Activated CD4-positive, alpha-beta T cell treated with anti-CD3 and anti-CD28 coated beads, Interleukin-2, amount 10 ng/mL, durations not matched to agents 24 days and 14 days (primary cell): ENCODE data around the gene DPYD. TPM values are rescaled to one million over a fixed set of nuclear protein-coding genes. Genes with fewer than 3 reads are reported as not detected.

Source experiments
- DNase-seq: peaks from one replicate; pipeline ENCODE4 v3.0.0; 2022
- H3K27ac Mint-ChIP-seq: one replicate; pipeline ENCODE4 v1.8.0; 2022; ENCODE audit warnings: mild to moderate bottlenecking, mixed read lengths
- H3K27me3 Mint-ChIP-seq: one replicate; pipeline ENCODE4 v1.8.0; 2022; ENCODE audit warnings: mixed read lengths
- H3K36me3 Mint-ChIP-seq: one replicate; pipeline ENCODE4 v1.8.0; 2022; ENCODE audit warnings: low read depth, mild to moderate bottlenecking, mixed read lengths
- H3K4me1 Mint-ChIP-seq: one replicate; pipeline ENCODE4 v1.8.0; 2021; ENCODE audit warnings: mixed read lengths
- H3K4me3 Mint-ChIP-seq: one replicate; pipeline ENCODE4 v1.8.0; 2022; ENCODE audit warnings: mild to moderate bottlenecking, moderate library complexity, mixed read lengths
- H3K9me3 Mint-ChIP-seq: one replicate; pipeline ENCODE4 v1.8.0; 2021; ENCODE audit warnings: mixed read lengths
- intact Hi-C: fragments of 100-400 bp; cut with micrococcal nuclease; formaldehyde crosslinking; loops from one replicate; pipeline ENCODE4 v1.15.1; 2023
- total RNA-seq: library from RNA; stranded (reverse); gene quantifications from 2 replicates; pipeline ENCODE4 v1.2.3, GENCODE V29; 2022

DPYD gene
- total RNA-seq, 1 donor from 2014 or later = 13.4 TPM

- Mint-ChIP-seq H3K27me3 (no peaks in the 10 kb centered on the region), H3K36me3 (peaks cover 4% of the 10 kb centered on the region), H3K4me3 (no peak overlapping the region), H3K4me1 (peaks cover 6% of the 10 kb centered on the region), H3K27ac (no peak overlapping the region), H3K9me3 (no peaks in the 10 kb centered on the region)
- intact Hi-C loops = no loop called here
- no peak for DNase-seq
These were observed 139.0 kb downstream of the DPYD start for GRCh38 chr1:97781762-97782337.

GRCh38 chr1:97780884-97781283, 139.9 kb downstream of the DPYD start:
- no peak overlapping the region for H3K27ac Mint-ChIP-seq
- H3K27me3 Mint-ChIP-seq = no peaks in the 10 kb centered on the region
- intact Hi-C loops = no loop called here
- H3K4me1 Mint-ChIP-seq = peaks cover 6% of the 10 kb centered on the region
- H3K36me3 Mint-ChIP-seq = peaks cover 4% of the 10 kb centered on the region
- H3K4me3 Mint-ChIP-seq = no peak overlapping the region
- DNase-seq = no peak
- no peaks in the 10 kb centered on the region for H3K9me3 Mint-ChIP-seq

GRCh38 chr1:97778718-97779117, 142.1 kb downstream of the DPYD start:
- DNase-seq = no peak
- Mint-ChIP-seq H3K4me3 (no peak overlapping the region), H3K4me1 (peaks cover 6% of the 10 kb centered on the region), H3K27ac (no peak overlapping the region), H3K9me3 (no peaks in the 10 kb centered on the region), H3K36me3 (peaks cover 6% of the 10 kb centered on the region), H3K27me3 (no peaks in the 10 kb centered on the region)
- intact Hi-C loops = no loop called here

GRCh38 chr1:97770376-97770775, 150.5 kb downstream of the DPYD start:
- intact Hi-C loops = no loop called here
- H3K36me3 Mint-ChIP-seq = peaks cover 7% of the 10 kb centered on the region
- no peak for DNase-seq

GRCh38 chr1:97767381-97767780, 153.5 kb downstream of the DPYD start:
- peaks cover 3% of the 10 kb centered on the region for H3K36me3 Mint-ChIP-seq
- no peak for DNase-seq
- intact Hi-C loops = no loop called here
- H3K4me3 Mint-ChIP-seq = no peak overlapping the region
- H3K27me3 Mint-ChIP-seq = no peaks in the 10 kb centered on the region
- H3K9me3 Mint-ChIP-seq = no peaks in the 10 kb centered on the region
- H3K4me1 Mint-ChIP-seq = peaks cover 12% of the 10 kb centered on the region
- no peak overlapping the region for H3K27ac Mint-ChIP-seq

More at GRCh38 chr1:97770376-97770775, 150.5 kb downstream of the DPYD start:
- Mint-ChIP-seq H3K27me3 (no peaks in the 10 kb centered on the region), H3K4me3 (no peak overlapping the region), H3K27ac (no peak overlapping the region), H3K9me3 (no peaks in the 10 kb centered on the region), H3K4me1 (peaks cover 6% of the 10 kb centered on the region)

- Mint-ChIP-seq H3K4me1 (peaks cover 12% of the 10 kb centered on the region), H3K27ac (no peak overlapping the region), H3K27me3 (no peaks in the 10 kb centered on the region), H3K4me3 (no peak overlapping the region), H3K9me3 (peaks cover 12% of the 10 kb centered on the region), H3K36me3 (peaks cover 6% of the 10 kb centered on the region)
- DNase-seq = no peak
- intact Hi-C loops = no loop called here
These were observed 155.8 kb downstream of the DPYD start for GRCh38 chr1:97764991-97765390.

GRCh38 chr1:97761637-97762036, 159.2 kb downstream of the DPYD start:
- peaks cover 12% of the 10 kb centered on the region for H3K9me3 Mint-ChIP-seq
- no peak overlapping the region for H3K4me3 Mint-ChIP-seq
- DNase-seq = no peak
- peaks cover 11% of the 10 kb centered on the region for H3K4me1 Mint-ChIP-seq
- no peaks in the 10 kb centered on the region for H3K27me3 Mint-ChIP-seq
- intact Hi-C loops = no loop called here
- H3K36me3 Mint-ChIP-seq = peaks cover 6% of the 10 kb centered on the region
- no peak overlapping the region for H3K27ac Mint-ChIP-seq

GRCh38 chr1:97759078-97759477, 161.8 kb downstream of the DPYD start:
- no peaks in the 10 kb centered on the region for H3K27me3 Mint-ChIP-seq
- DNase-seq = no peak
- H3K4me3 Mint-ChIP-seq = no peak overlapping the region
- no peak overlapping the region for H3K27ac Mint-ChIP-seq
- intact Hi-C loops = no loop called here
- peaks cover 3% of the 10 kb centered on the region for H3K36me3 Mint-ChIP-seq
- peaks cover 12% of the 10 kb centered on the region for H3K9me3 Mint-ChIP-seq
- H3K4me1 Mint-ChIP-seq = no peaks in the 10 kb centered on the region

GRCh38 chr1:97758541-97759057, 162.2 kb downstream of the DPYD start:
- peaks cover 12% of the 10 kb centered on the region for H3K9me3 Mint-ChIP-seq
- no peak for DNase-seq
- no peak overlapping the region for H3K4me3 Mint-ChIP-seq
- H3K4me1 Mint-ChIP-seq = no peaks in the 10 kb centered on the region
- H3K36me3 Mint-ChIP-seq = peaks cover 3% of the 10 kb centered on the region
- intact Hi-C loops = no loop called here
- H3K27me3 Mint-ChIP-seq = no peaks in the 10 kb centered on the region
- no peak overlapping the region for H3K27ac Mint-ChIP-seq

- Mint-ChIP-seq H3K36me3 (no peaks in the 10 kb centered on the region), H3K27me3 (no peaks in the 10 kb centered on the region), H3K4me1 (no peaks in the 10 kb centered on the region), H3K9me3 (no peaks in the 10 kb centered on the region), H3K4me3 (no peak overlapping the region), H3K27ac (no peak overlapping the region)
- intact Hi-C loops = no loop called here
- DNase-seq = no peak
These were observed 174.9 kb downstream of the DPYD start for GRCh38 chr1:97745912-97746311.

- H3K4me3 Mint-ChIP-seq = no peak overlapping the region
- intact Hi-C loops = no loop called here
- no peaks in the 10 kb centered on the region for H3K9me3 Mint-ChIP-seq
- H3K4me1 Mint-ChIP-seq = no peaks in the 10 kb centered on the region
- H3K27ac Mint-ChIP-seq = no peak overlapping the region
- no peaks in the 10 kb centered on the region for H3K36me3 Mint-ChIP-seq
- no peaks in the 10 kb centered on the region for H3K27me3 Mint-ChIP-seq
- DNase-seq = no peak
These were observed 175.9 kb downstream of the DPYD start for GRCh38 chr1:97744977-97745376.

GRCh38 chr1:97743129-97743528, 177.7 kb downstream of the DPYD start:
- Mint-ChIP-seq H3K27ac (no peak overlapping the region), H3K9me3 (no peaks in the 10 kb centered on the region), H3K36me3 (no peaks in the 10 kb centered on the region), H3K4me3 (no peak overlapping the region), H3K4me1 (no peaks in the 10 kb centered on the region), H3K27me3 (no peaks in the 10 kb centered on the region)
- no peak for DNase-seq
- intact Hi-C loops = no loop called here

GRCh38 chr1:97740891-97741290, 179.9 kb downstream of the DPYD start:
- no peak for DNase-seq
- intact Hi-C loops = no loop called here
- H3K27ac Mint-ChIP-seq = no peak overlapping the region

GRCh38 chr1:97739596-97740103, 181.2 kb downstream of the DPYD start:
- DNase-seq = no peak
- H3K27me3 Mint-ChIP-seq = no peaks in the 10 kb centered on the region
- H3K4me1 Mint-ChIP-seq = no peaks in the 10 kb centered on the region
- H3K27ac Mint-ChIP-seq = no peak overlapping the region
- H3K36me3 Mint-ChIP-seq = no peaks in the 10 kb centered on the region
- H3K9me3 Mint-ChIP-seq = no peaks in the 10 kb centered on the region
- intact Hi-C loops = no loop called here
- H3K4me3 Mint-ChIP-seq = no peak overlapping the region

More at GRCh38 chr1:97740891-97741290, 179.9 kb downstream of the DPYD start:
- H3K4me3 Mint-ChIP-seq = no peak overlapping the region
- no peaks in the 10 kb centered on the region for H3K4me1 Mint-ChIP-seq
- no peaks in the 10 kb centered on the region for H3K9me3 Mint-ChIP-seq
- no peaks in the 10 kb centered on the region for H3K27me3 Mint-ChIP-seq
- no peaks in the 10 kb centered on the region for H3K36me3 Mint-ChIP-seq

GRCh38 chr1:97738270-97738669, 182.6 kb downstream of the DPYD start:
- no peak overlapping the region for H3K4me3 Mint-ChIP-seq
- no peak for DNase-seq
- H3K27ac Mint-ChIP-seq = no peak overlapping the region
- H3K27me3 Mint-ChIP-seq = no peaks in the 10 kb centered on the region
- no peaks in the 10 kb centered on the region for H3K9me3 Mint-ChIP-seq
- no peaks in the 10 kb centered on the region for H3K36me3 Mint-ChIP-seq
- H3K4me1 Mint-ChIP-seq = no peaks in the 10 kb centered on the region
- intact Hi-C loops = no loop called here
